ENCODE measurements around the gene COX7A2L. TPM values are rescaled to one million over a fixed set of nuclear protein-coding genes. Genes with fewer than 3 reads are reported as not detected.

The COX7A2L gene
- polyA plus RNA-seq, 1 experiment: 245 TPM

- ChIA-PET POLR2A (no interaction called here), CTCF (no interaction called here)
- Histone ChIP-seq H3K27me3 (ENCODE audit: control insufficient read depth, insufficient read depth, low read length) (peaks cover 17% of the 10 kb centered on the region), H3K4me3 (ENCODE audit: low read depth, low read length) (no peak overlapping the region), H3K9me3 (ENCODE audit: control insufficient read depth, insufficient read depth, low read length) (no peaks in the 10 kb centered on the region), H3K27ac (ENCODE audit: low read depth, low read length) (no peak overlapping the region)
- TF ChIP-seq, protein P1, sequence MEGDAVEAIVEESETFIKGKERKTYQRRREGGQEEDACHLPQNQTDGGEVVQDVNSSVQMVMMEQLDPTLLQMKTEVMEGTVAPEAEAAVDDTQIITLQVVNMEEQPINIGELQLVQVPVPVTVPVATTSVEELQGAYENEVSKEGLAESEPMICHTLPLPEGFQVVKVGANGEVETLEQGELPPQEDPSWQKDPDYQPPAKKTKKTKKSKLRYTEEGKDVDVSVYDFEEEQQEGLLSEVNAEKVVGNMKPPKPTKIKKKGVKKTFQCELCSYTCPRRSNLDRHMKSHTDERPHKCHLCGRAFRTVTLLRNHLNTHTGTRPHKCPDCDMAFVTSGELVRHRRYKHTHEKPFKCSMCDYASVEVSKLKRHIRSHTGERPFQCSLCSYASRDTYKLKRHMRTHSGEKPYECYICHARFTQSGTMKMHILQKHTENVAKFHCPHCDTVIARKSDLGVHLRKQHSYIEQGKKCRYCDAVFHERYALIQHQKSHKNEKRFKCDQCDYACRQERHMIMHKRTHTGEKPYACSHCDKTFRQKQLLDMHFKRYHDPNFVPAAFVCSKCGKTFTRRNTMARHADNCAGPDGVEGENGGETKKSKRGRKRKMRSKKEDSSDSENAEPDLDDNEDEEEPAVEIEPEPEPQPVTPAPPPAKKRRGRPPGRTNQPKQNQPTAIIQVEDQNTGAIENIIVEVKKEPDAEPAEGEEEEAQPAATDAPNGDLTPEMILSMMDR (IDR thresholded peaks at IDR 0.05; ENCODE audit: low read depth, low read length): no peak
- no peak for DNase-seq (ENCODE audit: low read depth, low spot score)
Observed at GRCh38 chr2:42366411-42366810, 5.4 kb upstream of the COX7A2L start.

- Histone ChIP-seq H3K27ac (ENCODE audit: low read depth, low read length) (no peak overlapping the region), H3K4me3 (ENCODE audit: low read depth, low read length) (no peak overlapping the region), H3K27me3 (ENCODE audit: control insufficient read depth, insufficient read depth, low read length) (peaks cover 17% of the 10 kb centered on the region), H3K9me3 (ENCODE audit: control insufficient read depth, insufficient read depth, low read length) (peaks cover 3% of the 10 kb centered on the region; the same call in 1 of the 2 replicates)
- CTCF ChIA-PET: no interaction called here
- POLR2A ChIA-PET: no interaction called here
- TF ChIP-seq, protein P1 (IDR thresholded peaks at IDR 0.05; ENCODE audit: low read depth, low read length): no peak
- no peak for DNase-seq (ENCODE audit: low read depth, low spot score)
Observed at GRCh38 chr2:42364658-42365057, 3.6 kb upstream of the COX7A2L start.

DNA sequence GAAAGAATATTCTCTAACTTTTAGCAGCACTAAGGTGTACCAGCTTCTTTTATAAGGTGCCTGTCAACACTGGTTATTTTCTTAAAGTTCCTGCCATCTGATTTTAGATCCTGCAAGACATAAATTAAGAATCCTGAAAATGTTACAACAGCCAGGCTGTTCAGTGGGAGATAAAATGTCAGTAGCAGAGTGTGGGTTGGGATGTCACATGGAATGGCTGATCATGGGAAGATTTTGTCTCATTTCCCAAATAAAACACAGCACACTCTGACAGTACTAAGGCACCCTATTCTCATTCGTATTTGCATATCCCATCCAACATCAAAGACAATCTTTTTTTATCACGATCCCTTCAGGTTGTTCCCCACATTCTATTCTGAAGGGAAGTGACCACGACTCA lies 2.4 kb upstream of the COX7A2L start:
- CTCF ChIA-PET: no interaction called here
- Histone ChIP-seq H3K9me3 (ENCODE audit: control insufficient read depth, insufficient read depth, low read length) (peaks cover 3% of the 10 kb centered on the region; the same call in 1 of the 2 replicates), H3K27ac (ENCODE audit: low read depth, low read length) (no peak overlapping the region), H3K4me3 (ENCODE audit: low read depth, low read length) (no peak overlapping the region), H3K27me3 (ENCODE audit: control insufficient read depth, insufficient read depth, low read length) (peaks cover 14% of the 10 kb centered on the region)
- POLR2A ChIA-PET: no interaction called here
- TF ChIP-seq, protein P1 (IDR thresholded peaks at IDR 0.05; ENCODE audit: low read depth, low read length): no peak
- no peak for DNase-seq (ENCODE audit: low read depth, low spot score)

DNA sequence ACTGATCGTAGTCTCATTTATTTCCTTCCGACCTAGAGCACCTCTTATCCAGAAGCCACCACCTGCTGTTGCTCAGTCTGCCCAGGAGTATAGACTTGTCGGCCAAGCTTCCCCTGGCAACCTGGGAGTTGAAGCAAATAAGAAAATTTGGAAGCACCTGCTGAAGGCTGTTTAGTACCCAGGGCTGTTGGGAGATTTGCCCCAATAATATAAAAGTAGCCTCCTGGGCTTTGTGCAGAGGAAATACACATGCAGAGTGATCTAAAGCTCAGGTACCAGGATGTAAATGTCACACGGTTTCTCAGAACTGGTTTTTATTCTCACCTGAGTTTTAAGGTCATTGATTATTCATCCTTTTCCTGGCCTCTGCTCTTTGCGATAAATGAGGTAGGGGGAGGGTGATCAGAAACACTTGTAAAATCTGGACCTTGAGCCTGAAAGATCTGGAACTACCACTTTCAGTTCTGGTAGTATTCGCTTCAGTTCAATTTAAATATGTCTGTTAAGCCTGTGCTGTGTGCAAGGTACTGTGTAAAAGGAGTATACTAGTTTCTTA lies 789 bp upstream of the COX7A2L start:
- ChIA-PET CTCF (interaction anchor here (1.0 to 1.3 kb wide), 3 partner anchors 33 to 508 kb away, joined by 3 to 5 read pairs (median 4); no protein-coding TSS in a partner anchor), POLR2A (no interaction called here)
- TF ChIP-seq, protein P1 (IDR thresholded peaks at IDR 0.05; ENCODE audit: low read depth, low read length): no peak
- Histone ChIP-seq H3K9me3 (ENCODE audit: control insufficient read depth, insufficient read depth, low read length) (peaks cover 3% of the 10 kb centered on the region; the same call in 1 of the 2 replicates), H3K4me3 (ENCODE audit: low read depth, low read length) (peak overlapping the region; percentile 50), H3K27me3 (ENCODE audit: control insufficient read depth, insufficient read depth, low read length) (peaks cover 14% of the 10 kb centered on the region), H3K27ac (ENCODE audit: low read depth, low read length) (no peak overlapping the region)
- DNase-seq (ENCODE audit: low read depth, low spot score): no peak

DNA sequence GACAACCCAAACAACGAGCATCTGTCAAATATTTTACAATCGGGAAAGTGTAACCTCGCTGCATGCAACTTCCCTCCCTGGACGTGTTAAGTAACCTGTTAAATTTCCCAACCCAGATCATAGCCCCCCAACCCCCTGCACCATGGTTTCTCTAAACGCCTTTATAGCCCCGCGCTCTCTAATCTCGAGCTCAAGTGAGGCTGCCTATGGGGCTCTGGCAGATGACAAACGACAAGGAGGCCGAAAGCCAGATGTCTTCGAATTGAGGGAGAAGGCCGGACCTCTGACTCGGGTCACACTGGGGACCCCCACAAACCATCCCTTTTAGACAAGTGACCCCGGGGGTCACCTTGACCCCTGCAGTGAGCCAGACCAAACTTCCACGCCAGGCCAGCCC lies 526 bp downstream of the COX7A2L start:
- Histone ChIP-seq H3K27me3 (ENCODE audit: control insufficient read depth, insufficient read depth, low read length) (peaks cover 6% of the 10 kb centered on the region), H3K4me3 (ENCODE audit: low read depth, low read length) (peak overlapping the region; percentile 100), H3K9me3 (ENCODE audit: control insufficient read depth, insufficient read depth, low read length) (peaks cover 3% of the 10 kb centered on the region; the same call in 1 of the 2 replicates), H3K27ac (ENCODE audit: low read depth, low read length) (peak overlapping the region; percentile 98)
- POLR2A ChIA-PET: interaction anchor here (0.6 kb wide), 1 partner anchor 10 kb away, joined by 3 read pairs; no protein-coding TSS in a partner anchor
- CTCF ChIA-PET: interaction anchor here (0.8 to 1.1 kb wide), 3 partner anchors 9 to 294 kb away, joined by 3 to 6 read pairs (median 3); no protein-coding TSS in a partner anchor
- no peak for DNase-seq (ENCODE audit: low read depth, low spot score)
- TF ChIP-seq, protein P1 (IDR thresholded peaks at IDR 0.05; ENCODE audit: low read depth, low read length): no peak

Data from AG04450 (cell line).